HG03342 (cell line): ENCODE data around the gene RNF2.
"Not testable (repeated sequence)": the region's sequence is repeated elsewhere in the genome, so short reads cannot be mapped to it uniquely, and the experiment has no call there.

ENCODE experiments used
- ATAC-seq: cut with Tn5 transposase; IDR thresholded peaks from one replicate; pipeline ENCODE4 v1.9.1; 2021; ENCODE audit warnings: mild to moderate bottlenecking, moderate library complexity; ENCODE audit not compliant: unreplicated experiment

Gene RNF2

DNA sequence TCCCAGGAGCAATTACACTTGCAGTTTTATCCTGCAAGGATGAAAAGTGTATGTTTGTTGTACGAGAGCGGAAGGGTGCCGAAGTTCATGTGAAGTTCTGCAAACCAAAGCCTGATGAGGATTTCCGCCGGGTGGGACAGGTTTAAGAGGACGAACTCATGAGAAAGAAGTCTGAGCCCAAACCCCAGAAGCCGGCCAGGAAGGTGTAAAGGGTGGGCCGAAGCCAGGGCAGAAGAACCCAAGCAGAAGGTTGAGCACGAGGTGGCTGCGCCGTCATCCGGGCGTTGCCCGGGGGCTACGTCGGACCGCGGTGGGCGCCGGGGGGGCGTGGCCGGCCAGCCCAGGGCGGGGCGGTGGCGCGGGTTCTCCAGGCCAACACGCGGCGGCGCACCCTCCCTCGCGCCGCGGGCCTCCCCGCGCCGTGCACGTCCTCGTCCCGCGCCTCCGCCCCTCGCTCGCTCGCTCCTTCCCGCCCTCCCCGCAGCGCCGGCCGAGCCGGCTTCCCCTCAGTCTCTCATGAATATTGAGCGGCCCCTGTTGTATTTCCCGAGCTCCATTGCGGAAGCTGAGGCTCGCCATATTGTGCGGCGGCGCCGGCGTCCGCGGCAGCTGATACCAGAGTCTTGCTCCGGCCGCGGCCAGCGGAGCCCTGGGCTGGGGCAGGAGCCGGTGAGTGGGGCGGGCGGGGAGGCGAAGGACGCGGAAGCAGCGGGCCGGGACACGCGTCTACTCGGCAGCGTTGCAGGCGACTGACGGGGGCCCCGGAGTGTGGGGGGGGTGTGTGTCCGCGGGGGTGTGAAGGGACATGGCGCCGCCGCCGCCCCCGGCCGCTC is at the start of gene RNF2:
Gene RNF2, plus strand, starts transcription at position 578 of the 833 bp plus-strand sequence. CDS start 41,996 bp downstream, outside the sequence.
- peak; percentile 87 for ATAC-seq

DNA sequence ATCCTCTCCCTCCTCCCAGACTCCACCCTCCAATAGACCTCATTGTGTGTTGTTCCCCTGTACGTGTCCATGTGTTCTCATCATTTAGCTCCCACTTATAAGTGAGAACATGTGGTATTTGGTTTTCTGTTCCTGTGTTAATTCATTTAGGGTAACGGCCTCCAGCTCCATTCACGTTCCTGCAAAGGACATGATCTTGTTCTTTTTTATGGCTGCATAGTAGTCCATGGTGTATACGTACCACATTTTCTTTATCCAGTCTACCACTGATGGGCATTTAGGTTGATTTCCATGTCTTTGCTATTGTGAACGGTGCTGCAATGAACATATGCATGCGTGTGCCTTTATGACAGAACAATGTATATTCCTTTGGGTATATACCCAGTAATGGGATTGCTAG is 45.4 kb upstream of the RNF2 start:
- ATAC-seq, result not testable (repeated sequence)

GRCh38 chr1:185001312-185001880 is 44.0 kb upstream of the RNF2 start:
- ATAC-seq, result not testable (repeated sequence)

- no peak for ATAC-seq
These were observed 36.5 kb upstream of the RNF2 start for GRCh38 chr1:185008838-185009237.

DNA sequence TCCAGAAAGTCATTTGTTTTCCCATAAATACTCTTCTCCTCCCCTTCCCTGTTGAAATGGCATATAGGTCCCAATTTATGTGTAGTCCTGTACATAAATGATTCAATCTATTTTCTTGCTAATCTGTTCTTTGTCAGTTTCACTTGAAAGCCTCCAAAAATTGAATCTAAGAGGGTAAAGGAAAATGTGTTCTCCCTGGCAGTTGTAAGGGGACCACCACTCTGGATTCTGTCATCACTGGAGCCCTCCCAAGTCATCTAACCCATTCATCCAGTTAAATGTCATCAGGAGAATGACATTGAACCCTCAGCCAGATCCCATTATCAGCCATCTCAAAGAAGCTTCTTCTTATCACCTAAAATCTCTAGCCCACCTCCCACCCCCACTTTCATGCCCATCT is 35.0 kb upstream of the RNF2 start:
- no peak for ATAC-seq

GRCh38 chr1:185014941-185015340 is 30.4 kb upstream of the RNF2 start:
- no peak for ATAC-seq

- ATAC-seq, result no peak
These were observed 29.7 kb upstream of the RNF2 start for GRCh38 chr1:185015631-185016030.

GRCh38 chr1:185016880-185017279 is 28.5 kb upstream of the RNF2 start:
- no peak for ATAC-seq

DNA sequence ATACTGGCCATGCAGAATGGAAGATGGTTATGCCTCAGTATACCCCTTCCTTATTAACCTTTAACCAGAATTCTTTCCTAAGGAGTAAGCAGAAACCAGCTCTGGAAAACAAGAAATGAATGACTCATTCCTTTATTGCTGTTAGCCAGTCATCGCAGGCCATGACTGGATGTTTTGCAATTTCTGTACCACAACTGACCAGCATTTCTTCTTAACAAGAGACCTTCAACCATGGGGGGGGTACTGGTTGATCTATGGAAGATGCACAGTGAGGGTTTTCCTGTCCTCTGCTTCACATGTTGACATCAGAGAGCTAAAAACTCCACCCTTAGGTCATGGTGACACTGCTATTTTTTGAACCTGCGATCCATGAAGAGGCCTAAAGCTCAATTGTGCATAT is 28.0 kb upstream of the RNF2 start:
- no peak for ATAC-seq

DNA sequence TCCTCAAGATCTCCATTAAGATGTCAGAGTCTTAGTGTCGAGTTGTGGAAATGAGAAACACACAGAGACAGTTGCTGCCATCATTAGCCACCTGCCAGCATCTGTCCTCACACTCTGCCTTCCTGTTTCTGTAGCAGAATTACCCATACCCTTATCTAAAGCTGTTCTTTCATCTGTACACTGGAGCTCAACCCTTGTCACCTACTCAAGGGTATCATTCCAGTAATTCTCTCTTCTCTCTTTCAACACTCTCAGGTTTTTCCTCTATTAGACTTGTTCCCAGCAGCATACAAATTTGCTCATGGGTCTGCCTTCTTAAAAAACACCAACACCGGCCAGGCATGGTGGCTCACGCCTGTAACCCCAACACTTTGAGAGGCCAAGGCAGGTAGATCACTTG is 27.4 kb upstream of the RNF2 start:
- ATAC-seq, result no peak

DNA sequence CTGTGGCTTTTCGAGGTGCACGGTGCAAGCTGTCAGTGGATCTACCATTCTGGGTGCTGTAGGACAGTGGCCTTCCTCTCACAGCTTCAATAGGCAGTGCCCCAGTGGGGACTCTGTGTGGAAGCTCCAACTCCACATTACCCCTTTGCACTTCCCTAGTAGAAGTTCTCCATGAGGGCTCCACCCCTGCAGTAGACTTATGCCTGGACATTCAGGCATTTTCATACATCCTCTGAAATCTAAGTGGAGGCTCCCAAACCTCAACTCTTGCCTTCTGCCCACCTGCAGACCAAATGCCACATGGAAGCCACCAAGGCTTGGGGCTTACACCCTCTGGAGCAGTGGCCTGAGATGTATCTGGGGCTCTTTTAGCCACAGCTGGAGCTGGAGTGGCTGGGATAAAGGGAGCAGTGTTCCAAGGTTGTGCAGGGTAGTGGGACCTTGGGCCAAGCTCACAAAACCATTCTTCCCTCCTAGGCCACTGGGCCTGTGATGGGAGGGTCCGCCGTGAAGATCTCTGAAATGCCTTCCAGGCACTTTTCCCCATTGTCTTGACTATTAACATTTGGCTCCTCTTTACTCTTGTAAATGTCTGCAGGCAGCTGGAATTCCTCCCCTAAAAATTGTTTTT is 18.0 kb upstream of the RNF2 start:
- ATAC-seq, result no peak

GRCh38 chr1:185033686-185034085 is 11.7 kb upstream of the RNF2 start:
- ATAC-seq, result no peak

GRCh38 chr1:185035258-185035657 is 10.1 kb upstream of the RNF2 start:
- no peak for ATAC-seq

DNA sequence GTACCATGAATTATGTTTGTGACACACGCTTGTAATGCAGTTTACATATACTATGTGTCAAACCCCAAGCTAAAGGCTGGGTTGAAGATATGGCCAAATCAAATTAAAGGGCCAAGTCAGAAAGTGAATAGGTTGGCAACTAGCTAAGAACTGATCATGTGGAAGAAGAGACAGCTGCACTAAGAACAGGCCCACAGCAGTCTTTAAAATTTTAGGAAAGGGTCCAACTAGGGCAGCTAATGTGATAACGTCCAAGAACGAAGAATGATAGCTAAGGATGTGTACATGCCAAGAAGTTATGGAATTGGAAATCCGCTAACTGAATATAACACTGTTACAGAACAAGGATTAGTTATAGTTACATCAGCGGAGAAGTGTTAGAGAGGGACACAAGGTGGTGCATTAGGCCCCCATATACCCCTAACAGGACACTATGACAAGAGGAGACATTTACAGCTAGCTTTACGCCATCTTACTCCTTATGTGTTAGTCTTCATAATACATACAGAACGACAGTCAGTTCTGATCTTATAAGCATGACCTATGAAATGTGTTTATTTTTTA is 6.5 kb upstream of the RNF2 start:
- ATAC-seq, result no peak

GRCh38 chr1:185039726-185040407 is 5.5 kb upstream of the RNF2 start:
- no peak for ATAC-seq

DNA sequence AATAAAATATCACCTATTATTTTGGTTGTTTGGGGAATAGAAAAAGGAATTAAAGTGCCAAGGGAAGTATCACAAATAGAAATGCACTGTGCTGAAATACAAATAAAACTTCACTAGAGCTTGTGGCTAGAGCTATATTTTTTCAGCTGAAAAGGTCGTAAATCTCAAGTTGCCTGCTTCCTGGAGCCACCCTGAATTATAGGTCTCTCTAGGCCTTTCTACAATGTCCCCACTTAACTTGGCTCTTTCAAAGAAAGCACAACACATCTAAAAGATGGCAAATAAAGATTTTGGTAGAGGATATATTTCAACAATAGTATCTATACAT is 5.0 kb upstream of the RNF2 start:
- no peak for ATAC-seq

DNA sequence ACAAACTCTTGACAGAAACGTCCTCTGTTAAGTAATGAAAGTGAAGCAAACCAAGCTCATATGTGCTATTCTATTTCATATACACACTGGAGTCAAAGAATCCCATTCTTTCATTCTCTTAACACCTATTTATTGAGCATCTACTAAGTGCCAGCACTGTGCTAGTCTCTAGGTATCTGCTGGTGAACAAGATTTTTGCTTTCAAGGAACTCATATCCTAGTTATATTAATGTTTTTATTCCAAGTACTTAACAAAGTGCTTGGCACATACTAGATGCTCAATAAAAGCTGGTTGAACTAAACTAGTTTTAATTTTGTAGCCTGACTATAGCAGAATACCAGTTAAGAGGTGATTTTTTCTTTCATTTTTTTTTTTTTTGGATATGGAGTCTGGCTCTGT is 3.6 kb upstream of the RNF2 start:
- ATAC-seq, result no peak

DNA sequence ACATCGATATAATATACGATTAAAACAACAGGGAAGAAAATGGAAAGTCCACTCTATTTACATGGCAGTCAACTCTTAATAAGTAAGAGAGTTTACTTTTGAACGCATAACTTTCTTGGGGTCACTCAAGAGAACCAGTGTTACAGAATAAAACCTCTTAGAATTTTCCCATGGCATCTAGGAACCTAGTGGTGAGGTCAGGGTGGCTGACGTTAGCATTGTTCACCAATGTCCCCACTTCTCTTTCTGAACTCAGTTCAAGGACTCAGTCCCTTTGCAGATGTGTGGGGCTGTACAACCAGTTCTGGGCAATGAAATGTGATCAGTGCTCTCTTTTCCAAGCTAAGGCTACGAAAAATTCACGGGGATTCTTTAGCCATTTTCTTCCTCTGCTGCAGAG is 2.6 kb upstream of the RNF2 start:
- no peak for ATAC-seq

DNA sequence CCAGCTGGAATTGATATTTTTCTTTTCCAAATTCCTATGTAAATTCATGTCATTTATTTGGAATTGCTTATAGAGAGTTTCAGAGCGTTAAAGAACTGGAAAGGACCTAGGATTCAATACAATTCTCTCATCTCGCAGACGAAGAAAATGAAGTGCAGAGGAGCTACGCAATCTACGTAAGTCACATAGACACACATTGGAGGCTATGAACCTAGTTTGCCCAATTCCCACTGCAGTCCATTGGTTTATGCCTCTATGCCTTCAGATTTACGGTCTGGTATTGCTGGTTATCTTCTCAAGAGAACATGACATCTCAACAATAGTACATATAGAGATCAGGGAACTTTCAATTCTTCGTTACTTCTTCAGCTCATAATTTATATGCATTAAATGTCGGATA is 971 bp upstream of the RNF2 start:
- ATAC-seq, result no peak

- peak; percentile 30 for ATAC-seq
These were observed 595 bp downstream of the RNF2 start for GRCh38 chr1:185045814-185046492.

- no peak for ATAC-seq
These were observed 1.3 kb downstream of the RNF2 start for GRCh38 chr1:185046668-185047067.
